WTC11 (cell line): ENCODE results near the gene SLC45A1. TPM values are rescaled to one million over a fixed set of nuclear protein-coding genes. Genes with fewer than 3 reads are reported as not detected.

Experiments
- ATAC-seq: fragments of 200-7000 bp; cut with Tn5 transposase; 2 replicates; pipeline ENCODE4 v1.10.0; 2021; ENCODE audit warnings: mild to moderate bottlenecking, moderate library complexity
- CTCF ChIA-PET: fragments of 300-600 bp; sonication (Branson Sonifier 250); formaldehyde crosslinking; loops from one replicate; lab custom pipeline; 2021; ENCODE audit warnings: antibody characterized with exemption; lab: Charles Lee
- POLR2A ChIA-PET: fragments of 350-600 bp; sonication (Branson Sonifier 250); formaldehyde crosslinking; loops from one replicate; lab custom pipeline; 2021; ENCODE audit warnings: antibody characterized with exemption; lab: Charles Lee
- DNase-seq: peaks from one replicate; pipeline ENCODE4 v3.0.0; 2021; ENCODE audit warnings: low spot score
- H3K27ac Mint-ChIP-seq: 2 replicates; pipeline ENCODE4 v1.8.0; 2021; ENCODE audit warnings: mixed read lengths
- H3K27me3 Mint-ChIP-seq: 2 replicates; pipeline ENCODE4 v1.8.0; 2021; ENCODE audit warnings: low read depth, mild to moderate bottlenecking, moderate library complexity, mixed read lengths
- H3K36me3 Mint-ChIP-seq: 2 replicates; pipeline ENCODE4 v1.8.0; 2021; ENCODE audit warnings: mixed read lengths
- H3K4me1 Mint-ChIP-seq: 2 replicates; pipeline ENCODE4 v1.8.0; 2022; ENCODE audit warnings: mixed read lengths
- H3K4me3 Mint-ChIP-seq: 2 replicates; pipeline ENCODE4 v1.8.0; 2021; ENCODE audit warnings: mild to moderate bottlenecking, moderate library complexity, mixed read lengths
- H3K9me3 Mint-ChIP-seq: 2 replicates; pipeline ENCODE4 v1.8.0; 2021; ENCODE audit warnings: mixed read lengths
- AR ChIP-seq: fragments of 250-450 bp; sonication (Bioruptor Pico); IDR thresholded peaks from 2 replicates; pipeline ENCODE4 v1.9.0; 2021; ENCODE audit warnings: mild to moderate bottlenecking
- CREB1 ChIP-seq: sonication (generic); formaldehyde crosslinking; IDR thresholded peaks from 2 replicates; pipeline ENCODE4 v1.8.0; 2023; ENCODE audit warnings: mild to moderate bottlenecking, missing genetic modification reagents
- ESRRA ChIP-seq: sonication (generic); formaldehyde crosslinking; IDR thresholded peaks from 2 replicates; pipeline ENCODE4 v1.8.1; 2022; ENCODE audit warnings: mild to moderate bottlenecking, missing genetic modification reagents, borderline replicate concordance
- GTF2I ChIP-seq: fragments of 250-450 bp; sonication (Bioruptor Pico); conservative IDR thresholded peaks from 2 replicates; pipeline ENCODE4 v1.4.0; 2021; ENCODE audit warnings: mild to moderate bottlenecking
- HMGXB4 ChIP-seq: sonication (generic); formaldehyde crosslinking; IDR thresholded peaks from 2 replicates; pipeline ENCODE4 v1.8.1; 2023; ENCODE audit warnings: mild to moderate bottlenecking, moderate library complexity, missing genetic modification reagents
- MXD4 ChIP-seq: fragments of 250-450 bp; sonication (Bioruptor Pico); IDR thresholded peaks from 2 replicates; pipeline ENCODE4 v1.8.0; 2021; ENCODE audit warnings: mild to moderate bottlenecking, moderate library complexity, borderline replicate concordance
- NFE2L1 ChIP-seq: sonication (generic); formaldehyde crosslinking; IDR thresholded peaks from 2 replicates; pipeline ENCODE4 v1.8.1; 2023; ENCODE audit warnings: missing genetic modification reagents
- USF1 ChIP-seq: sonication (generic); formaldehyde crosslinking; IDR thresholded peaks from 2 replicates; pipeline ENCODE4 v1.8.0; 2022; ENCODE audit warnings: mild to moderate bottlenecking, missing genetic modification reagents
- ZNF138 ChIP-seq: sonication (generic); formaldehyde crosslinking; conservative IDR thresholded peaks from 2 replicates; pipeline ENCODE4 v1.8.1; 2022; ENCODE audit warnings: mild to moderate bottlenecking, moderate library complexity, missing genetic modification reagents
- ZSCAN18 ChIP-seq: fragments of 250-450 bp; sonication (Bioruptor Pico); IDR thresholded peaks from 2 replicates; pipeline ENCODE4 v2.1.2; 2022; ENCODE audit warnings: mild to moderate bottlenecking, moderate library complexity
- total RNA-seq: library from RNA; stranded (reverse); gene quantifications from 3 replicates; pipeline ENCODE4 v1.2.3, GENCODE V29; 2021
- TF ChIP-seq, protein P1 (sequence below): fragments of 250-450 bp; sonication (Bioruptor Pico); IDR thresholded peaks from 2 replicates; pipeline ENCODE4 v1.9.0; 2021; ENCODE audit warnings: moderate library complexity, mild to moderate bottlenecking, inconsistent platforms, borderline replicate concordance
- TF ChIP-seq, protein P2 (sequence below): sonication (generic); formaldehyde crosslinking; IDR thresholded peaks from 2 replicates; pipeline ENCODE4 v1.8.1; 2023; ENCODE audit warnings: mild to moderate bottlenecking, missing genetic modification reagents, moderate library complexity

The SLC45A1 gene
- total RNA-seq, 1 experiment from 2014 or later = 2.3 TPM

DNA sequence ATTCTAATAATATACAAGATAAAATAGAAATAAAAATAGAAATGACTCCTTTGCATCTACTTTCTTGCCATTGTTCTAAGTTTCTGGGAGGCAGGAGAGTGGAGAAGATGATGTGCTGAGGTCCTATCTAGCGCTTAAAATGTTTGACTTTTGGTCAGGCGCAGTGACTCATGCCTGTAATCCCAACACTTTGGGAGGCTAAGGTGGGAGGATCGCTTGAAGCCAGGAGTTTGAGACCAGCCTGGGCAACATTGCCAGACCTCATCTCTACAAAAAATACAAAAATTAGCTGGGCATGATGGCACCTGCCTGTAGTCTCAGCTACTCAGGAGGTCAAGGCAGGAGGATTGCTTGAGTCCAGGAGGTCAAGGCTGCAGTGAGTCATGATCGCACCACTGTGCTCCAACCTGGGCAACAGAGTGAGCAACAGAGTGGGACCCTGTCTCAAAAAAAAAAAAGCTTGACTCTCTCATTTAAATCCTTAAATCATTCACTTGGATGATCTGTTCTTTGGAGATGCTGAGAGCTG, 24.2 kb upstream of the SLC45A1 start:
- H3K4me3 Mint-ChIP-seq = no peak overlapping the region
- ChIA-PET CTCF (interaction anchor here (1.1 to 1.8 kb wide), 3 partner anchors 17 to 278 kb away, joined by 5 read pairs; no protein-coding TSS in a partner anchor), POLR2A (no interaction called here)
- DNase-seq (no peak), ATAC-seq (no peak)
- no peaks in the 10 kb centered on the region; the same call in 1 of the 2 replicates for H3K27me3 Mint-ChIP-seq
- peaks cover 5% of the 10 kb centered on the region; the same call in 1 of the 2 replicates for H3K9me3 Mint-ChIP-seq
- H3K4me1 Mint-ChIP-seq = no peaks in the 10 kb centered on the region
- H3K27ac Mint-ChIP-seq = no peak overlapping the region
- H3K36me3 Mint-ChIP-seq = no peaks in the 10 kb centered on the region
- TF ChIP-seq ZNF138 (no peak), MXD4 (CRISPR knock-in tag) (no peak), CREB1 (CRISPR knock-in tag) (no peak), USF1 (CRISPR knock-in tag) (no peak), ESRRA (CRISPR knock-in tag) (no peak), ZSCAN18 (CRISPR knock-in tag) (no peak), AR (CRISPR knock-in tag) (no peak)
- TF ChIP-seq, protein P1, sequence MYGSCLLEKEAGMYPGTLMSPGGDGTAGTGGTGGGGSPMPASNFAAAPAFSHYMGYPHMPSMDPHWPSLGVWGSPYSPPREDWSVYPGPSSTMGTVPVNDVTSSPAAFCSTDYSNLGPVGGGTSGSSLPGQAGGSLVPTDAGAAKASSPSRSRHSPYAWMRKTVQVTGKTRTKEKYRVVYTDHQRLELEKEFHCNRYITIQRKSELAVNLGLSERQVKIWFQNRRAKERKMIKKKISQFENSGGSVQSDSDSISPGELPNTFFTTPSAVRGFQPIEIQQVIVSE (CRISPR knock-in tag) = no peak

GRCh38 chr1:8294170-8294697, 23.7 kb upstream of the SLC45A1 start:
- ATAC-seq (no peak), DNase-seq (no peak)
- Mint-ChIP-seq H3K9me3 (peaks cover 5% of the 10 kb centered on the region; the same call in 1 of the 2 replicates), H3K27me3 (no peaks in the 10 kb centered on the region; the same call in 1 of the 2 replicates), H3K27ac (no peak overlapping the region), H3K4me1 (no peaks in the 10 kb centered on the region), H3K4me3 (no peak overlapping the region), H3K36me3 (no peaks in the 10 kb centered on the region)
- ChIA-PET CTCF (interaction anchor here (1.1 to 1.8 kb wide), 3 partner anchors 16 to 279 kb away, joined by 5 read pairs; no protein-coding TSS in a partner anchor), POLR2A (no interaction called here)
- TF ChIP-seq GTF2I (CRISPR knock-in tag) (no peak), NFE2L1 (no peak)

GRCh38 chr1:8297245-8297644, 20.7 kb upstream of the SLC45A1 start:
- Mint-ChIP-seq H3K27ac (no peak overlapping the region), H3K4me1 (peaks cover 8% of the 10 kb centered on the region), H3K4me3 (no peak overlapping the region)
- TF ChIP-seq USF1 (CRISPR knock-in tag) (peak; percentile 88), HMGXB4 (CRISPR knock-in tag) (no peak)
- TF ChIP-seq, protein P2, sequence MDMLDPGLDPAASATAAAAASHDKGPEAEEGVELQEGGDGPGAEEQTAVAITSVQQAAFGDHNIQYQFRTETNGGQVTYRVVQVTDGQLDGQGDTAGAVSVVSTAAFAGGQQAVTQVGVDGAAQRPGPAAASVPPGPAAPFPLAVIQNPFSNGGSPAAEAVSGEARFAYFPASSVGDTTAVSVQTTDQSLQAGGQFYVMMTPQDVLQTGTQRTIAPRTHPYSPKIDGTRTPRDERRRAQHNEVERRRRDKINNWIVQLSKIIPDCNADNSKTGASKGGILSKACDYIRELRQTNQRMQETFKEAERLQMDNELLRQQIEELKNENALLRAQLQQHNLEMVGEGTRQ (CRISPR knock-in tag) = peak; percentile 87
- TF ChIP-seq, all 79 proteins: peak for 2
- ChIA-PET POLR2A (interaction anchor here (0.6 kb wide), 1 partner anchor 403 kb away, joined by 4 read pairs; no protein-coding TSS in a partner anchor), CTCF (interaction anchor here (1.0 kb wide), 1 partner anchor 17 kb away, joined by 3 read pairs; no protein-coding TSS in a partner anchor)
- Mint-ChIP-seq H3K27me3 (no peaks in the 10 kb centered on the region; the same call in 1 of the 2 replicates), H3K36me3 (no peaks in the 10 kb centered on the region), H3K9me3 (peaks cover 5% of the 10 kb centered on the region; the same call in 1 of the 2 replicates)
- ATAC-seq (no peak), DNase-seq (no peak)
